ENCODE measurements around the gene CCDC188. TPM values are rescaled to one million over a fixed set of nuclear protein-coding genes. Genes with fewer than 3 reads are reported as not detected.

The CCDC188 gene
- total and polyA plus RNA-seq, 9 of the 15 experiments (the other 6 are each of a cell fraction or from before 2014, with no cell fraction given) = not detected

DNA sequence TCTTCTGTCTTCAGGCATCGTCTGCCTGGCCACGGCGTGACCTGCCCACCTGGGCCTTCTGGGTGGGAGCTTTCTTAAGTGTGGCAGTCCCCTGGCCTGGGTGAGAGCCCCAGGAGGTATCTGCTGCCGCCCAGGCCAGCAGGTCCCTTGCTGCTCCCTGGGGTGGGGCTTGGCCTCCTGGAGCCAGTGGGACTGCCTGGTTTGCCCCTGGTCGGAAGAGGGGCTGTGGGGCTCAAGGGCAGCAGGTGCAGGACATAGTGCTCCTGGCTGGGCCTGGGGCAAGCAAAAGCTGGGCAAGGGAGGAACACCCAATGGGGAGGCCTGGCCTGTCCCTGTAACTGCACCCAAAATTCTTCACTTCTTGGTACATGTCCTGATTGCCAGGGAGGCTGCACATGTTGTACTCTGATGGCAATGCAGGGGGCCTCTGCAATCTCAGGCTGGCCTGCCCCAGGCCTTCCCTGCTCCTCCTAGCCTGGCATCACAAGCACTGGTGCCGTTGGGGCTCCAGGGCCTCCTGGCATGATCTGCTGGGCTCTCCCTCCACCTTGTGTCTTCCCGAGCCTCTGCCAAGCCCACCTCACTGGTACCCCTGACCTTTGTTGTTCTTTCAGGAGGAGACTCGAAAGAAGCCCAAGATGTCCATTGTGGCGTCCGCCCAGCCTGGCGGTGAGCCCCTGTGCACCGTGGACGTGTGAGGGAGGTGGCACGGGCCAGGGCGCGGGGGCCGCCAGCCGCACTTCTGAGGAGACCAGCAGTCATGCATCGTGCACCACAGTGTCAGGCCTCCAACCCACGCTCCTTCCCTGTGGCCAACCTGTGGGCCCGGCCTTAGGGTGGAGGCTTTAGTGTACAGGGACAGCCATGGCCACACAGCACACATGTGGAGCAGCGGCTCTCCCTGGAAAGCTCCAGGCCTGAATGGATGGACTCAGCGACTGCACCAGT is 41.2 kb downstream of the CCDC188 start (continued):
- TF ChIP-seq, protein P1, sequence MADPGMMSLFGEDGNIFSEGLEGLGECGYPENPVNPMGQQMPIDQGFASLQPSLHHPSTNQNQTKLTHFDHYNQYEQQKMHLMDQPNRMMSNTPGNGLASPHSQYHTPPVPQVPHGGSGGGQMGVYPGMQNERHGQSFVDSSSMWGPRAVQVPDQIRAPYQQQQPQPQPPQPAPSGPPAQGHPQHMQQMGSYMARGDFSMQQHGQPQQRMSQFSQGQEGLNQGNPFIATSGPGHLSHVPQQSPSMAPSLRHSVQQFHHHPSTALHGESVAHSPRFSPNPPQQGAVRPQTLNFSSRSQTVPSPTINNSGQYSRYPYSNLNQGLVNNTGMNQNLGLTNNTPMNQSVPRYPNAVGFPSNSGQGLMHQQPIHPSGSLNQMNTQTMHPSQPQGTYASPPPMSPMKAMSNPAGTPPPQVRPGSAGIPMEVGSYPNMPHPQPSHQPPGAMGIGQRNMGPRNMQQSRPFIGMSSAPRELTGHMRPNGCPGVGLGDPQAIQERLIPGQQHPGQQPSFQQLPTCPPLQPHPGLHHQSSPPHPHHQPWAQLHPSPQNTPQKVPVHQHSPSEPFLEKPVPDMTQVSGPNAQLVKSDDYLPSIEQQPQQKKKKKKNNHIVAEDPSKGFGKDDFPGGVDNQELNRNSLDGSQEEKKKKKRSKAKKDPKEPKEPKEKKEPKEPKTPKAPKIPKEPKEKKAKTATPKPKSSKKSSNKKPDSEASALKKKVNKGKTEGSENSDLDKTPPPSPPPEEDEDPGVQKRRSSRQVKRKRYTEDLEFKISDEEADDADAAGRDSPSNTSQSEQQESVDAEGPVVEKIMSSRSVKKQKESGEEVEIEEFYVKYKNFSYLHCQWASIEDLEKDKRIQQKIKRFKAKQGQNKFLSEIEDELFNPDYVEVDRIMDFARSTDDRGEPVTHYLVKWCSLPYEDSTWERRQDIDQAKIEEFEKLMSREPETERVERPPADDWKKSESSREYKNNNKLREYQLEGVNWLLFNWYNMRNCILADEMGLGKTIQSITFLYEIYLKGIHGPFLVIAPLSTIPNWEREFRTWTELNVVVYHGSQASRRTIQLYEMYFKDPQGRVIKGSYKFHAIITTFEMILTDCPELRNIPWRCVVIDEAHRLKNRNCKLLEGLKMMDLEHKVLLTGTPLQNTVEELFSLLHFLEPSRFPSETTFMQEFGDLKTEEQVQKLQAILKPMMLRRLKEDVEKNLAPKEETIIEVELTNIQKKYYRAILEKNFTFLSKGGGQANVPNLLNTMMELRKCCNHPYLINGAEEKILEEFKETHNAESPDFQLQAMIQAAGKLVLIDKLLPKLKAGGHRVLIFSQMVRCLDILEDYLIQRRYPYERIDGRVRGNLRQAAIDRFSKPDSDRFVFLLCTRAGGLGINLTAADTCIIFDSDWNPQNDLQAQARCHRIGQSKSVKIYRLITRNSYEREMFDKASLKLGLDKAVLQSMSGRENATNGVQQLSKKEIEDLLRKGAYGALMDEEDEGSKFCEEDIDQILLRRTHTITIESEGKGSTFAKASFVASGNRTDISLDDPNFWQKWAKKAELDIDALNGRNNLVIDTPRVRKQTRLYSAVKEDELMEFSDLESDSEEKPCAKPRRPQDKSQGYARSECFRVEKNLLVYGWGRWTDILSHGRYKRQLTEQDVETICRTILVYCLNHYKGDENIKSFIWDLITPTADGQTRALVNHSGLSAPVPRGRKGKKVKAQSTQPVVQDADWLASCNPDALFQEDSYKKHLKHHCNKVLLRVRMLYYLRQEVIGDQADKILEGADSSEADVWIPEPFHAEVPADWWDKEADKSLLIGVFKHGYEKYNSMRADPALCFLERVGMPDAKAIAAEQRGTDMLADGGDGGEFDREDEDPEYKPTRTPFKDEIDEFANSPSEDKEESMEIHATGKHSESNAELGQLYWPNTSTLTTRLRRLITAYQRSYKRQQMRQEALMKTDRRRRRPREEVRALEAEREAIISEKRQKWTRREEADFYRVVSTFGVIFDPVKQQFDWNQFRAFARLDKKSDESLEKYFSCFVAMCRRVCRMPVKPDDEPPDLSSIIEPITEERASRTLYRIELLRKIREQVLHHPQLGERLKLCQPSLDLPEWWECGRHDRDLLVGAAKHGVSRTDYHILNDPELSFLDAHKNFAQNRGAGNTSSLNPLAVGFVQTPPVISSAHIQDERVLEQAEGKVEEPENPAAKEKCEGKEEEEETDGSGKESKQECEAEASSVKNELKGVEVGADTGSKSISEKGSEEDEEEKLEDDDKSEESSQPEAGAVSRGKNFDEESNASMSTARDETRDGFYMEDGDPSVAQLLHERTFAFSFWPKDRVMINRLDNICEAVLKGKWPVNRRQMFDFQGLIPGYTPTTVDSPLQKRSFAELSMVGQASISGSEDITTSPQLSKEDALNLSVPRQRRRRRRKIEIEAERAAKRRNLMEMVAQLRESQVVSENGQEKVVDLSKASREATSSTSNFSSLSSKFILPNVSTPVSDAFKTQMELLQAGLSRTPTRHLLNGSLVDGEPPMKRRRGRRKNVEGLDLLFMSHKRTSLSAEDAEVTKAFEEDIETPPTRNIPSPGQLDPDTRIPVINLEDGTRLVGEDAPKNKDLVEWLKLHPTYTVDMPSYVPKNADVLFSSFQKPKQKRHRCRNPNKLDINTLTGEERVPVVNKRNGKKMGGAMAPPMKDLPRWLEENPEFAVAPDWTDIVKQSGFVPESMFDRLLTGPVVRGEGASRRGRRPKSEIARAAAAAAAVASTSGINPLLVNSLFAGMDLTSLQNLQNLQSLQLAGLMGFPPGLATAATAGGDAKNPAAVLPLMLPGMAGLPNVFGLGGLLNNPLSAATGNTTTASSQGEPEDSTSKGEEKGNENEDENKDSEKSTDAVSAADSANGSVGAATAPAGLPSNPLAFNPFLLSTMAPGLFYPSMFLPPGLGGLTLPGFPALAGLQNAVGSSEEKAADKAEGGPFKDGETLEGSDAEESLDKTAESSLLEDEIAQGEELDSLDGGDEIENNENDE (IDR thresholded peaks at IDR 0.05; ENCODE audit: low read depth, low read length) = peak; percentile 49
- TF ChIP-seq HNRNPUL1 (IDR thresholded peaks at IDR 0.05; ENCODE audit: low read length) = no peak
- no peak for TF ChIP-seq CC2D1A (IDR thresholded peaks at IDR 0.05)
- TF ChIP-seq ZC3H8 (IDR thresholded peaks at IDR 0.05) = no peak
- TF ChIP-seq, protein P2, sequence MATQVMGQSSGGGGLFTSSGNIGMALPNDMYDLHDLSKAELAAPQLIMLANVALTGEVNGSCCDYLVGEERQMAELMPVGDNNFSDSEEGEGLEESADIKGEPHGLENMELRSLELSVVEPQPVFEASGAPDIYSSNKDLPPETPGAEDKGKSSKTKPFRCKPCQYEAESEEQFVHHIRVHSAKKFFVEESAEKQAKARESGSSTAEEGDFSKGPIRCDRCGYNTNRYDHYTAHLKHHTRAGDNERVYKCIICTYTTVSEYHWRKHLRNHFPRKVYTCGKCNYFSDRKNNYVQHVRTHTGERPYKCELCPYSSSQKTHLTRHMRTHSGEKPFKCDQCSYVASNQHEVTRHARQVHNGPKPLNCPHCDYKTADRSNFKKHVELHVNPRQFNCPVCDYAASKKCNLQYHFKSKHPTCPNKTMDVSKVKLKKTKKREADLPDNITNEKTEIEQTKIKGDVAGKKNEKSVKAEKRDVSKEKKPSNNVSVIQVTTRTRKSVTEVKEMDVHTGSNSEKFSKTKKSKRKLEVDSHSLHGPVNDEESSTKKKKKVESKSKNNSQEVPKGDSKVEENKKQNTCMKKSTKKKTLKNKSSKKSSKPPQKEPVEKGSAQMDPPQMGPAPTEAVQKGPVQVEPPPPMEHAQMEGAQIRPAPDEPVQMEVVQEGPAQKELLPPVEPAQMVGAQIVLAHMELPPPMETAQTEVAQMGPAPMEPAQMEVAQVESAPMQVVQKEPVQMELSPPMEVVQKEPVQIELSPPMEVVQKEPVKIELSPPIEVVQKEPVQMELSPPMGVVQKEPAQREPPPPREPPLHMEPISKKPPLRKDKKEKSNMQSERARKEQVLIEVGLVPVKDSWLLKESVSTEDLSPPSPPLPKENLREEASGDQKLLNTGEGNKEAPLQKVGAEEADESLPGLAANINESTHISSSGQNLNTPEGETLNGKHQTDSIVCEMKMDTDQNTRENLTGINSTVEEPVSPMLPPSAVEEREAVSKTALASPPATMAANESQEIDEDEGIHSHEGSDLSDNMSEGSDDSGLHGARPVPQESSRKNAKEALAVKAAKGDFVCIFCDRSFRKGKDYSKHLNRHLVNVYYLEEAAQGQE (IDR thresholded peaks at IDR 0.05; ENCODE audit: borderline replicate concordance) = no peak
- TF ChIP-seq, protein P2 (CRISPR knock-in tag; IDR thresholded peaks at IDR 0.05; ENCODE audit: low read depth) = peak; percentile 53; the same call in 1 of the 2 replicates
- TF ChIP-seq CHCHD3 (CRISPR knock-in tag; IDR thresholded peaks at IDR 0.05) = peak; percentile 35; the same call in 1 of the 2 replicates
